Nephron (organoid): ENCODE data around the gene USP30.

Experiments
- H3K27ac Mint-ChIP-seq, 3 experiments: 2 replicates each; pipeline ENCODE4 v1.8.0; 2020; ENCODE audit warnings: mixed read lengths in 3 of 3, mild to moderate bottlenecking in 2 of 3, moderate library complexity in 1 of 3
- H3K27me3 Mint-ChIP-seq: 2 replicates; pipeline ENCODE4 v1.8.0; 2021; ENCODE audit warnings: low read depth, mild to moderate bottlenecking, moderate library complexity, mixed read lengths
- H3K36me3 Mint-ChIP-seq: 2 replicates; pipeline ENCODE4 v1.8.0; 2020; ENCODE audit warnings: low read depth, mixed read lengths
- H3K4me1 Mint-ChIP-seq: 2 replicates; pipeline ENCODE4 v1.8.0; 2020; ENCODE audit warnings: mixed read lengths
- H3K4me3 Mint-ChIP-seq, 3 experiments: 2 replicates each; pipeline ENCODE4 v1.8.0; 2020; ENCODE audit warnings: mild to moderate bottlenecking in 3 of 3, mixed read lengths in 3 of 3, moderate library complexity in 2 of 3
- H3K9me3 Mint-ChIP-seq: 2 replicates; pipeline ENCODE4 v1.8.0; 2020; ENCODE audit warnings: mixed read lengths
- CTCF ChIP-seq, 3 experiments: fragments of 200-600 bp; sonication (generic); IDR thresholded peaks; one replicate each; pipeline ENCODE4 v1.5.0; 2021; ENCODE audit warnings: antibody characterized with exemption in 3 of 3; ENCODE audit not compliant: unreplicated experiment in 3 of 3

The USP30 gene

GRCh38 chr12:109098183-109098604 lies 45.8 kb downstream of the USP30 start:
- peak overlapping the region; percentile 92 to 97 (median 95) for H3K4me3 Mint-ChIP-seq
- H3K27ac Mint-ChIP-seq: peak overlapping the region; percentile 64 to 97 (median 95)
- H3K27me3 Mint-ChIP-seq: no peaks in the 10 kb centered on the region
- H3K9me3 Mint-ChIP-seq: no peaks in the 10 kb centered on the region
- peaks cover 32% of the 10 kb centered on the region for H3K36me3 Mint-ChIP-seq
- peaks cover 31% of the 10 kb centered on the region for H3K4me1 Mint-ChIP-seq
- TF ChIP-seq CTCF (IDR thresholded peaks at IDR 0.05; ENCODE audit: unreplicated experiment in 3 of 3): no peak

- Mint-ChIP-seq H3K4me3 (peak overlapping the region; percentile 92 to 97 (median 95)), H3K9me3 (no peaks in the 10 kb centered on the region), H3K27ac (peak overlapping the region; percentile 64 to 97 (median 95)), H3K36me3 (peaks cover 36% of the 10 kb centered on the region), H3K27me3 (no peaks in the 10 kb centered on the region), H3K4me1 (peaks cover 26% of the 10 kb centered on the region)
- TF ChIP-seq CTCF (IDR thresholded peaks at IDR 0.05; ENCODE audit: unreplicated experiment in 3 of 3): no peak
These were observed 46.3 kb downstream of the USP30 start for GRCh38 chr12:109098651-109099050.

- peaks cover 26% of the 10 kb centered on the region for H3K4me1 Mint-ChIP-seq
- no peaks in the 10 kb centered on the region for H3K9me3 Mint-ChIP-seq
- no peak for TF ChIP-seq CTCF (IDR thresholded peaks at IDR 0.05; ENCODE audit: unreplicated experiment in 3 of 3)
- H3K36me3 Mint-ChIP-seq: peaks cover 41% of the 10 kb centered on the region
- H3K4me3 Mint-ChIP-seq: peak overlapping the region; percentile 92 to 97 (median 95)
- H3K27me3 Mint-ChIP-seq: no peaks in the 10 kb centered on the region
- H3K27ac Mint-ChIP-seq: peak overlapping the region; percentile 64 to 97 (median 95)
These were observed 47.1 kb downstream of the USP30 start for GRCh38 chr12:109099431-109100020.

GRCh38 chr12:109100741-109101140 lies 48.4 kb downstream of the USP30 start:
- Mint-ChIP-seq H3K4me1 (peaks cover 26% of the 10 kb centered on the region), H3K27me3 (no peaks in the 10 kb centered on the region), H3K27ac (no peak overlapping the region), H3K9me3 (no peaks in the 10 kb centered on the region), H3K36me3 (peaks cover 49% of the 10 kb centered on the region), H3K4me3 (peak overlapping the region in 2 of 3 experiments; percentile 28 to 92)
- no peak for TF ChIP-seq CTCF (IDR thresholded peaks at IDR 0.05; ENCODE audit: unreplicated experiment in 3 of 3)

- Mint-ChIP-seq H3K27ac (no peak overlapping the region), H3K4me1 (peaks cover 26% of the 10 kb centered on the region), H3K27me3 (no peaks in the 10 kb centered on the region), H3K9me3 (no peaks in the 10 kb centered on the region), H3K36me3 (peaks cover 59% of the 10 kb centered on the region), H3K4me3 (no peak overlapping the region)
- no peak for TF ChIP-seq CTCF (IDR thresholded peaks at IDR 0.05; ENCODE audit: unreplicated experiment in 3 of 3)
These were observed 50.1 kb downstream of the USP30 start for GRCh38 chr12:109102491-109102890.

- H3K27ac Mint-ChIP-seq: no peak overlapping the region
- no peak for TF ChIP-seq CTCF (IDR thresholded peaks at IDR 0.05; ENCODE audit: unreplicated experiment in 3 of 3)
- H3K4me1 Mint-ChIP-seq: peaks cover 14% of the 10 kb centered on the region
- no peaks in the 10 kb centered on the region for H3K9me3 Mint-ChIP-seq
- H3K4me3 Mint-ChIP-seq: no peak overlapping the region
- H3K36me3 Mint-ChIP-seq: peaks cover 66% of the 10 kb centered on the region
- no peaks in the 10 kb centered on the region for H3K27me3 Mint-ChIP-seq
These were observed 52.8 kb downstream of the USP30 start for GRCh38 chr12:109105176-109105575.
